Breast epithelium (tissue), 4 donors: ENCODE measurements around the gene GTF2H2. TPM values are rescaled to one million over a fixed set of nuclear protein-coding genes. Genes with fewer than 3 reads are reported as not detected.
"Not testable (repeated sequence)": the region's sequence is repeated elsewhere in the genome, so short reads cannot be mapped to it uniquely, and the experiment has no call there.

ENCODE experiments used
- DNase-seq, 2 donors: peaks; one replicate each; pipeline ENCODE4 v3.0.0-alpha.2; 2019; ENCODE audit warnings: low spot score in 2 of 2
- H3K27ac ChIP-seq, 2 donors: fragments of 200-600 bp; sonication (generic) in 1 of 2; one replicate each; pipeline ENCODE4 v1.5.1; 2016 to 2019; ENCODE audit warnings: mild to moderate bottlenecking in 1 of 2
- H3K27me3 ChIP-seq, 2 donors: fragments of 200-600 bp; sonication (generic) in 1 of 2; one replicate each; pipeline versions ENCODE4 v1.5.1 to v1.6.0; 2017 to 2019; ENCODE audit warnings: control low read depth in 1 of 2, mild to moderate bottlenecking in 1 of 2
- H3K36me3 ChIP-seq: fragments of 200-600 bp; one replicate; pipeline ENCODE4 v1.5.1; 2019
- H3K4me1 ChIP-seq, 2 donors: fragments of 200-600 bp; sonication (generic); one replicate each; pipeline ENCODE4 v1.5.1; 2016 to 2019; ENCODE audit warnings: control low read depth in 1 of 2
- H3K4me3 ChIP-seq, 3 donors: fragments of 200-600 bp; sonication (generic); 1 replicate in 2 of 3; 2 replicates in 1 of 3; pipeline ENCODE4 v1.5.1; 2016 to 2019; ENCODE audit warnings: mild to moderate bottlenecking in 3 of 3, moderate library complexity in 2 of 3
- H3K9me3 ChIP-seq, 2 donors: fragments of 200-600 bp; sonication (generic) in 1 of 2; one replicate each; pipeline ENCODE4 v1.5.1; 2016 to 2019; ENCODE audit warnings: control low read depth in 1 of 2
- intact Hi-C: fragments of 100-400 bp; cut with DNase I; formaldehyde crosslinking; loops from one replicate; pipeline ENCODE4 v1.15.1; 2023; ENCODE audit warnings: low total_unique reads
- total RNA-seq, 3 donors: library from RNA; depleted of rRNA; stranded (reverse); fragments of >200 nt; gene quantifications; one replicate each; pipeline ENCODE4 v1.1.0, GENCODE V29; 2016

Gene GTF2H2
- 10 to 100 TPM; 10.7 to 25.3 (median 23.9) TPM for total RNA-seq

DNA sequence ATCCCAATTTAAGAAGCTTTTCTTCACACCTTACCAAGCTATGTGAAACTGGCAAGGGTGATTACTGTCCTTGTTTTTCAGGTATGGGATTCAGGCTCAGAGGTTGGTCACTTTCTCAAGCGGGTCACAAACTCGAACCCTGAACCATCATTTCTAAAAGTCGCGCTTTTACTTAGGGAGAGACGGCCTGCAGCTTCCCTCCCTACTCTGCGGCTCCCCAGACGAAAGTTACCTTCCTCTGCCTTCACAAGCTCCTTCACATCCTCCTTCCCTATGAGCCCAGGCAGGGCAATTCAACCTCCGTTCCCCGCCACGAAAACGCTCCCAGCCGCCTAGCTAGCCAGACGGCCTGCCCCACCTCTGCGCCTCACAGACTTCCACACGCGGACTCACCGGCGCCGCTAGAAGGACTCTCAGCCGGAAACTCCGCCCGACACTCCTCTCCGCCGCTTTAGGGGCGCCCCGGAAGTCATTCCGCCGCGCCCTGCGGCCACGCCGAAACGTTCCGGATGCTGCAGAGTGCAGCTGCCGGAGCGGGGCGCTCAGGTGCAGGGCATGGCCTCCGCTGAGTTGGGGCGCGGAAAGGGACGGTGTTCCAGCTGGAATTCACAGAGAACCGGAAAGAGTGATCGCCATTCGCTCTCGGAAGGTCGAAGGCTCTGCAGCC, at the start of gene GTF2H2:
TSS of gene GTF2H2 (minus strand) at position 415 of the 667 bp plus-strand sequence. CDS start 4,913 bp downstream, outside the sequence.
- H3K4me3 ChIP-seq, H3K36me3 ChIP-seq, DNase-seq, intact Hi-C loops, H3K27me3 ChIP-seq, H3K27ac ChIP-seq, H3K4me1 ChIP-seq, H3K9me3 ChIP-seq: not testable (repeated sequence)

GRCh38 chr5:71109730-71110275, 42.3 kb upstream of the GTF2H2 start:
- H3K27ac ChIP-seq, H3K36me3 ChIP-seq, DNase-seq, H3K9me3 ChIP-seq, H3K27me3 ChIP-seq, H3K4me1 ChIP-seq, H3K4me3 ChIP-seq, intact Hi-C loops: not testable (repeated sequence)

GRCh38 chr5:71099996-71100395, 32.5 kb upstream of the GTF2H2 start:
- DNase-seq, H3K27me3 ChIP-seq, H3K9me3 ChIP-seq, H3K4me1 ChIP-seq, H3K4me3 ChIP-seq, intact Hi-C loops, H3K36me3 ChIP-seq, H3K27ac ChIP-seq: not testable (repeated sequence)

GRCh38 chr5:71097930-71098203, 30.4 kb upstream of the GTF2H2 start:
- H3K27me3 ChIP-seq, H3K4me3 ChIP-seq, H3K9me3 ChIP-seq, intact Hi-C loops, H3K4me1 ChIP-seq, H3K36me3 ChIP-seq, H3K27ac ChIP-seq, DNase-seq: not testable (repeated sequence)

- H3K36me3 ChIP-seq, H3K4me3 ChIP-seq, intact Hi-C loops, DNase-seq, H3K4me1 ChIP-seq, H3K27me3 ChIP-seq, H3K9me3 ChIP-seq, H3K27ac ChIP-seq: not testable (repeated sequence)
These were observed 29.9 kb upstream of the GTF2H2 start for GRCh38 chr5:71097173-71097929.

GRCh38 chr5:71089773-71090172, 22.3 kb upstream of the GTF2H2 start:
- intact Hi-C loops, H3K27ac ChIP-seq, H3K36me3 ChIP-seq, H3K4me3 ChIP-seq, H3K9me3 ChIP-seq, H3K27me3 ChIP-seq, H3K4me1 ChIP-seq, DNase-seq: not testable (repeated sequence)

DNA sequence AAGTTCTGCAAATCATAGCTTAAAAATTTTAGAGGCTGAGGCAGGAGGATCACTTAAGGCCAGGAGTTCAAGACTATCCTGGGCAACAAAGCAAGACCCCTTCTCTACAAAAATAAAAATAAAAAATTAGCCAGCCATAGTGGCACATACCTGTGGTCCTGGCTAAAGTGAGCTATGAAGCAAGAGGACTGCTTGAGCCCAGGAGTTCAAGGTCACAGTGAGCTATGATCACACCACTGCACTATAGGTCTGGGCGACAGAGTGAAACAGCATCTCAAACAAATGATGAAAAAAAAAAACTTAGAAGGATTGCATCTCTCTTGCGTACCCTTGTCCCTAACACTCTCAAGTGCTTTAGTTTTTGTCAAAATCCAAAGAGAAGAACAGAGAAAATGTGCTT, 21.3 kb upstream of the GTF2H2 start:
- H3K27me3 ChIP-seq, intact Hi-C loops, H3K9me3 ChIP-seq, DNase-seq, H3K4me1 ChIP-seq, H3K4me3 ChIP-seq, H3K36me3 ChIP-seq, H3K27ac ChIP-seq: not testable (repeated sequence)

GRCh38 chr5:71086145-71086544, 18.7 kb upstream of the GTF2H2 start:
- intact Hi-C loops, H3K27me3 ChIP-seq, H3K9me3 ChIP-seq, DNase-seq, H3K27ac ChIP-seq, H3K4me3 ChIP-seq, H3K36me3 ChIP-seq, H3K4me1 ChIP-seq: not testable (repeated sequence)

GRCh38 chr5:71084280-71085063, 17.0 kb upstream of the GTF2H2 start:
- H3K27me3 ChIP-seq, intact Hi-C loops, DNase-seq, H3K4me3 ChIP-seq, H3K27ac ChIP-seq, H3K36me3 ChIP-seq, H3K9me3 ChIP-seq, H3K4me1 ChIP-seq: not testable (repeated sequence)

DNA sequence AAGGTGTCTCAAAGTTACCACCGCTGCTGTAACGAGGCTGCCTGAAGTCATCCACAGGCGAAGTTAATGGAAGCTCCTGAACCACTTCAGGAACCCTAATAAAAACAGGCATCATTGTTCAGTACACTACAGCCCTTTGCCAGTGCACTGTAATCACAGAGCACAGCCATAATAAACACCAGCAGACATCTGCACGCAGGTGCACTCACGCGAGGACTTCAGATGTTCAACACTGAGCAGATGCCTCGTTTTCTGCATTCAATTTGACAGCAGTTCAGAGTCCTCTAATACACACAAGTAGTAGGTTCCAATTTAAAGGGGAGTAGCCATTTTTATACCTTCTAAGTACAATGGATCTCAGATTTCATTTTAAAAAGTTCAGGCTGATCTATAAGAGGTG, 15.4 kb upstream of the GTF2H2 start:
- H3K27me3 ChIP-seq, H3K4me1 ChIP-seq, H3K4me3 ChIP-seq, H3K36me3 ChIP-seq, H3K9me3 ChIP-seq, DNase-seq, intact Hi-C loops, H3K27ac ChIP-seq: not testable (repeated sequence)

DNA sequence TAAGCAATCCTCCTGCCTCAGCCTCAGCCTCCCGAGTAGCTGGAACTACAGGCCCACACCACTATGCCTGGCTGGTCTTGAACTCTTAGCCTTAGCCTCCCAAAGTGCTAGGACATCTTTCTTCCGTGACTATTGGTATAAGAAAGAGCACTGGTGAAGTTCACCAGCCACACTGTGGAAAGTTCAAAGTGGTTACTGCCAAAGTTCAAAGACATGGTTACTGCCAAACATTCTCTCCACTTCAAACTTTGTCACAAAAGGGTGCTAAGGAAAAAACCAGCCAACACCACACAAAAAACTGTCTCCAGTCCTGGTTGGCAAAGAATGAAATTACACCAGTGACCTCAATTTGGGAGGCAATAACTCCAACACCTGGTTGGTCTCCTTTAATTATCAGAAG, 14.9 kb upstream of the GTF2H2 start:
- H3K27ac ChIP-seq, H3K9me3 ChIP-seq, H3K27me3 ChIP-seq, H3K36me3 ChIP-seq, H3K4me1 ChIP-seq, H3K4me3 ChIP-seq, intact Hi-C loops, DNase-seq: not testable (repeated sequence)

DNA sequence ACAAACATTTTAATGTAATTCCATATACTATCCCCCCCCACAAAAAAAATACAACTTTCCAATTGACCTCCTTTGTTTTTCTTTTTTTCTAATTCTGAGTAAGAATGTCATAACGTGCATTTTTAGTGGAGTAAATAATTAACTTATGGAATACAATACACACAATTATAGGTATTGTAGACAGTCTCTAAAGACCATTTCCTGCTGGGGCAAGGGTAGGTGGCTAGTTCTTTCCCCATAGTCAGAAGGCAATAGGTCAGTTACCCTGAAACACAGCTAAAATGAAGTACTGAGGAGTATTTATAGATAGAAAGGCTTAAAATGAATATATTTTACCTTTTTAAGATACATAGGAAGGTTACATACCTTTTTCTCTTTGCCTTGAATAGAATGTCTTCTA, 6.2 kb downstream of the GTF2H2 start:
- H3K36me3 ChIP-seq, DNase-seq, intact Hi-C loops, H3K27me3 ChIP-seq, H3K4me3 ChIP-seq, H3K9me3 ChIP-seq, H3K4me1 ChIP-seq, H3K27ac ChIP-seq: not testable (repeated sequence)

DNA sequence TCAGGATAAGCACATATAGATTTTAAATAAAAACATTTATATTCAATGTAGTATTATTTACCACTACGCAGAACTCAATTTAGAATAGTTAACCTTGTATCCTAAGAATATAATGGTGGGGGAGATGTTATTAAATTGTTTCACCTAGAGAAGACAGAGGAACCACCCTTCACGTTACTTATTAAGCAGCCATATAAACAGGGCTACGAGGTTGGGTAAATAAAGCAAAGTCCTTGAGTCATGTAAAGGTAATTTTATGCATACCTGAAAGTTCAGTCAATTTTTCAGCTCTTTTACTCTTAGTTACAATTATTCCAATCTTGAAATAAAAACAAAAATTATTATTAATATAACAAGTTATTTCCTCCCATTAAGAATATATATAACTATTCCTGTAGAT, 8.1 kb downstream of the GTF2H2 start:
- H3K27ac ChIP-seq, H3K9me3 ChIP-seq, H3K27me3 ChIP-seq, DNase-seq, H3K36me3 ChIP-seq, H3K4me3 ChIP-seq, H3K4me1 ChIP-seq, intact Hi-C loops: not testable (repeated sequence)
